ENCODE data around the gene KLK7.

The KLK7 gene

GRCh38 chr19:50933640-50934039, 50.1 kb downstream of the KLK7 start:
- DNase-seq (ENCODE audit: low read depth in 2 of 2) = no peak

- DNase-seq (ENCODE audit: low read depth in 2 of 2) = no peak
Measured at GRCh38 chr19:50932690-50933083, 51.0 kb downstream of the KLK7 start.

- no peak for DNase-seq (ENCODE audit: low read depth in 2 of 2)
Measured at GRCh38 chr19:50932018-50932689, 51.6 kb downstream of the KLK7 start.

GRCh38 chr19:50931023-50931422, 52.7 kb downstream of the KLK7 start:
- DNase-seq (ENCODE audit: low read depth in 2 of 2) = no peak

- DNase-seq (ENCODE audit: low read depth in 2 of 2) = no peak
Measured at GRCh38 chr19:50928831-50929230, 54.9 kb downstream of the KLK7 start.
